Omental fat pad (tissue), 4 donors: Measurements from ENCODE around the gene GRM7. TPM values are rescaled to one million over a fixed set of nuclear protein-coding genes. Genes with fewer than 3 reads are reported as not detected.

Source experiments
- ATAC-seq: fragments of 150-250 bp; one replicate; pipeline ENCODE4 v1.9.1; 2016; ENCODE audit warnings: mild to moderate bottlenecking, moderate library complexity; ENCODE audit not compliant: low FRiP score
- DNase-seq: peaks from one replicate; pipeline ENCODE4 v3.0.0-alpha.2; 2019; ENCODE audit warnings: low spot score
- CTCF ChIP-seq, 3 donors: fragments of 450-650 bp; IDR thresholded peaks; one replicate each; pipeline ENCODE4 v1.5.1; 2016 to 2017; ENCODE audit warnings: antibody characterized with exemption in 3 of 3, mild to moderate bottlenecking in 3 of 3, moderate library complexity in 2 of 3
- total RNA-seq, 4 donors: library from RNA; depleted of rRNA; stranded (reverse); fragments of >200 nt; gene quantifications; one replicate each; pipeline ENCODE4 v1.1.0, GENCODE V29; 2016

Gene GRM7
- total RNA-seq, 4 donors from 2014 or later: 0.12 to 0.82 (median 0.28) TPM; not detected in 1

GRCh38 chr3:7574435-7574834 is 713.5 kb downstream of the GRM7 start:
- ATAC-seq: no peak
- DNase-seq: no peak
- no peak for TF ChIP-seq CTCF (IDR thresholded peaks at IDR 0.05)

GRCh38 chr3:7576071-7576470 is 715.2 kb downstream of the GRM7 start:
- DNase-seq (no peak), ATAC-seq (no peak)

GRCh38 chr3:7576506-7576905 is 715.6 kb downstream of the GRM7 start:
- DNase-seq: no peak
- no peak for ATAC-seq
- no peak for TF ChIP-seq CTCF (IDR thresholded peaks at IDR 0.05)

More at GRCh38 chr3:7576071-7576470, 715.2 kb downstream of the GRM7 start:
- TF ChIP-seq CTCF (IDR thresholded peaks at IDR 0.05): no peak

- TF ChIP-seq CTCF (IDR thresholded peaks at IDR 0.05): no peak
- DNase-seq (no peak), ATAC-seq (no peak)
Measured at GRCh38 chr3:7577513-7577912, 716.6 kb downstream of the GRM7 start.

- no peak for TF ChIP-seq CTCF (IDR thresholded peaks at IDR 0.05)
- no peak for DNase-seq
- ATAC-seq: no peak
Measured at GRCh38 chr3:7581831-7582230, 720.9 kb downstream of the GRM7 start.

GRCh38 chr3:7585052-7585451 is 724.1 kb downstream of the GRM7 start:
- no peak for ATAC-seq
- TF ChIP-seq CTCF (IDR thresholded peaks at IDR 0.05): no peak

GRCh38 chr3:7588236-7588635 is 727.3 kb downstream of the GRM7 start:
- ATAC-seq: no peak
- no peak for DNase-seq
- TF ChIP-seq CTCF (IDR thresholded peaks at IDR 0.05): no peak

More at GRCh38 chr3:7585052-7585451, 724.1 kb downstream of the GRM7 start:
- DNase-seq: no peak
